Uterus (tissue), 2 donors: ENCODE results near the gene DIPK1A.

Experiments used
- POLR2A ChIP-seq, 2 donors: fragments of 450-650 bp; IDR thresholded peaks; one replicate each; pipeline ENCODE4 v1.6.1; 2016; ENCODE audit warnings: antibody characterized with exemption in 2 of 2, mild to moderate bottlenecking in 1 of 2, moderate library complexity in 1 of 2
- TF ChIP-seq, protein P1 (sequence below), 4 experiments: fragments of 200-600 bp in 2 of 4; fragments of 450-650 bp in 2 of 4; sonication (generic) in 2 of 4; IDR thresholded peaks; one replicate each; pipeline ENCODE4 v1.5.1; 2016 to 2019; ENCODE audit warnings: antibody characterized with exemption in 4 of 4, mild to moderate bottlenecking in 2 of 4, moderate library complexity in 1 of 4

DNA sequence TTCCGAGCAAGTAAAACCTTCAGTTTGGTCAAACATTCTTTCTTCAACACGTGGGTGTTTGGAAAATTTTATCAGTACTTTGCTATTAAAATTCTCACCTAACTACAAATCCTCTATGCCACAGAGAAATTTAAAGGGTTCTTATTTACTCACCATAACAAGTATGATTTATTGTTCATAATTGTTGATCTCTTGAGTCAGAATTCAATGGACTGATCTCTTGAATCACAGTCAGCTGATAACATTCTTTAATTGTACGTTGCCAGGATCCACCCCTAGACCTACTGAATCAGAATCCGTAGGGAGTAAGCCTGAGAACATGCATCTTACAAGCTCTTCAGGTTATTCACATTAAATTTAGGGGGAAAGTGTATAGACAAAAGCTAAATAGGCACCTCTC is 51.2 kb downstream of the DIPK1A start:
- TF ChIP-seq, protein P1, sequence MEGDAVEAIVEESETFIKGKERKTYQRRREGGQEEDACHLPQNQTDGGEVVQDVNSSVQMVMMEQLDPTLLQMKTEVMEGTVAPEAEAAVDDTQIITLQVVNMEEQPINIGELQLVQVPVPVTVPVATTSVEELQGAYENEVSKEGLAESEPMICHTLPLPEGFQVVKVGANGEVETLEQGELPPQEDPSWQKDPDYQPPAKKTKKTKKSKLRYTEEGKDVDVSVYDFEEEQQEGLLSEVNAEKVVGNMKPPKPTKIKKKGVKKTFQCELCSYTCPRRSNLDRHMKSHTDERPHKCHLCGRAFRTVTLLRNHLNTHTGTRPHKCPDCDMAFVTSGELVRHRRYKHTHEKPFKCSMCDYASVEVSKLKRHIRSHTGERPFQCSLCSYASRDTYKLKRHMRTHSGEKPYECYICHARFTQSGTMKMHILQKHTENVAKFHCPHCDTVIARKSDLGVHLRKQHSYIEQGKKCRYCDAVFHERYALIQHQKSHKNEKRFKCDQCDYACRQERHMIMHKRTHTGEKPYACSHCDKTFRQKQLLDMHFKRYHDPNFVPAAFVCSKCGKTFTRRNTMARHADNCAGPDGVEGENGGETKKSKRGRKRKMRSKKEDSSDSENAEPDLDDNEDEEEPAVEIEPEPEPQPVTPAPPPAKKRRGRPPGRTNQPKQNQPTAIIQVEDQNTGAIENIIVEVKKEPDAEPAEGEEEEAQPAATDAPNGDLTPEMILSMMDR (IDR thresholded peaks at IDR 0.05) = no peak
- TF ChIP-seq POLR2A (IDR thresholded peaks at IDR 0.05) = no peak
